Caco-2 (cell line): ENCODE data around the gene HOTAIR. TPM values are rescaled to one million over a fixed set of nuclear protein-coding genes. Genes with fewer than 3 reads are reported as not detected.

Source experiments
- BruUV-seq: library from RNA; stranded (reverse); fragments of 400-500 nt; replicated peaks from 2 replicates; lab custom pipeline; 2021; lab: Mats Ljungman, UMichigan
- CTCF ChIA-PET: fragments of 300-600 bp; sonication (Branson Sonifier 250); formaldehyde crosslinking; loops from one replicate; lab custom pipeline; 2022; ENCODE audit warnings: antibody characterized with exemption; lab: Charles Lee
- POLR2A ChIA-PET: fragments of 300-600 bp; sonication (Branson Sonifier 250); formaldehyde crosslinking; loops from one replicate; lab custom pipeline; 2022; ENCODE audit warnings: antibody characterized with exemption; lab: Charles Lee
- DNase-seq, 2 experiments: peaks; one replicate each; pipeline versions ENCODE4 v3.0.0 to v3.0.0-alpha.2; 2020 to 2022
- H3K27me3 ChIP-seq: replicated peaks from 2 replicates; pipeline ENCODE4 v1.6.0; 2011; ENCODE audit warnings: low read length; ENCODE audit not compliant: control insufficient read depth, insufficient read depth
- H3K36me3 ChIP-seq: 2 replicates; pipeline ENCODE4 v1.5.1; 2011; ENCODE audit warnings: low read length; ENCODE audit not compliant: control insufficient read depth, insufficient read depth
- H3K4me1 ChIP-seq: fragments of 250-450 bp; sonication (Bioruptor Pico); 2 replicates; pipeline ENCODE4 v1.5.1; 2020; ENCODE audit warnings: mild to moderate bottlenecking
- H3K4me3 ChIP-seq: 2 replicates; pipeline ENCODE4 v1.5.1; 2011; ENCODE audit warnings: low read depth, mild to moderate bottlenecking, control low read depth, low read length
- H3K9me3 ChIP-seq: fragments of 250-450 bp; sonication (Bioruptor Pico); 2 replicates; pipeline ENCODE4 v1.5.1; 2020; ENCODE audit warnings: mild to moderate bottlenecking, moderate library complexity
- H3K27ac Mint-ChIP-seq: one replicate; pipeline ENCODE4 v1.8.0; 2022; ENCODE audit warnings: mixed read lengths; ENCODE audit not compliant: unreplicated experiment
- H3K27me3 Mint-ChIP-seq: one replicate; pipeline ENCODE4 v1.8.0; 2022; ENCODE audit warnings: mixed read lengths; ENCODE audit not compliant: insufficient read depth, unreplicated experiment
- H3K36me3 Mint-ChIP-seq: one replicate; pipeline ENCODE4 v1.8.0; 2022; ENCODE audit warnings: mild to moderate bottlenecking, mixed read lengths; ENCODE audit not compliant: insufficient read depth, unreplicated experiment
- H3K4me1 Mint-ChIP-seq: one replicate; pipeline ENCODE4 v1.8.0; 2022; ENCODE audit warnings: low read depth, mixed read lengths; ENCODE audit not compliant: unreplicated experiment
- H3K4me3 Mint-ChIP-seq: one replicate; pipeline ENCODE4 v1.8.0; 2022; ENCODE audit warnings: mild to moderate bottlenecking, moderate library complexity, mixed read lengths; ENCODE audit not compliant: unreplicated experiment
- H3K9me3 Mint-ChIP-seq: one replicate; pipeline ENCODE4 v1.8.0; 2022; ENCODE audit warnings: mixed read lengths; ENCODE audit not compliant: unreplicated experiment
- CTCF ChIP-seq, 2 experiments: fragments of 200-600 bp in 1 of 2; IDR thresholded peaks; 1 replicate in 1 of 2; 2 replicates in 1 of 2; pipeline versions ENCODE4 v1.5.1 to v1.8.0; 2011 to 2022; ENCODE audit warnings: antibody characterized with exemption in 1 of 2, control low read depth in 1 of 2, inconsistent platforms in 1 of 2, low read depth in 1 of 2, low read length in 1 of 2, mild to moderate bottlenecking in 1 of 2, moderate library complexity in 1 of 2; ENCODE audit not compliant: insufficient read depth in 1 of 2, severe bottlenecking in 1 of 2, unreplicated experiment in 1 of 2
- intact Hi-C: fragments of 100-400 bp; cut with micrococcal nuclease; formaldehyde crosslinking; loops from one replicate; pipeline ENCODE4 v1.10.0; 2022; ENCODE audit not compliant: unreplicated experiment
- total RNA-seq: library from RNA; stranded (reverse); gene quantifications from 2 replicates; pipeline ENCODE4 v1.2.3, GENCODE V29; 2022

Gene HOTAIR
- total RNA-seq, 1 experiment from 2014 or later: 1.9 TPM

- Mint-ChIP-seq H3K27me3 (no peaks in the 10 kb centered on the region), H3K27ac (no peak overlapping the region), H3K9me3 (no peaks in the 10 kb centered on the region), H3K36me3 (no peaks in the 10 kb centered on the region), H3K4me1 (peaks cover 12% of the 10 kb centered on the region), H3K4me3 (no peak overlapping the region)
- no peaks in the 10 kb centered on the region for H3K36me3 ChIP-seq
- POLR2A ChIA-PET: no interaction called here
- no peaks in the 10 kb centered on the region for H3K9me3 ChIP-seq
- CTCF ChIA-PET: no interaction called here
- no peak overlapping the region for H3K4me3 ChIP-seq
- intact Hi-C loops: no loop called here
- no peaks in the 10 kb centered on the region for H3K27me3 ChIP-seq
- no peak for DNase-seq
- no TSS peak for BruUV-seq
- peaks cover 4% of the 10 kb centered on the region; the same call in 1 of the 2 replicates for H3K4me1 ChIP-seq
- no peak for TF ChIP-seq CTCF (IDR thresholded peaks at IDR 0.05; ENCODE audit: insufficient read depth in 1 of 2, low read depth in 1 of 2, low read length in 1 of 2, severe bottlenecking in 1 of 2, unreplicated experiment in 1 of 2)
These were observed 4.3 kb downstream of the HOTAIR start for GRCh38 chr12:53970451-53970850.

DNA sequence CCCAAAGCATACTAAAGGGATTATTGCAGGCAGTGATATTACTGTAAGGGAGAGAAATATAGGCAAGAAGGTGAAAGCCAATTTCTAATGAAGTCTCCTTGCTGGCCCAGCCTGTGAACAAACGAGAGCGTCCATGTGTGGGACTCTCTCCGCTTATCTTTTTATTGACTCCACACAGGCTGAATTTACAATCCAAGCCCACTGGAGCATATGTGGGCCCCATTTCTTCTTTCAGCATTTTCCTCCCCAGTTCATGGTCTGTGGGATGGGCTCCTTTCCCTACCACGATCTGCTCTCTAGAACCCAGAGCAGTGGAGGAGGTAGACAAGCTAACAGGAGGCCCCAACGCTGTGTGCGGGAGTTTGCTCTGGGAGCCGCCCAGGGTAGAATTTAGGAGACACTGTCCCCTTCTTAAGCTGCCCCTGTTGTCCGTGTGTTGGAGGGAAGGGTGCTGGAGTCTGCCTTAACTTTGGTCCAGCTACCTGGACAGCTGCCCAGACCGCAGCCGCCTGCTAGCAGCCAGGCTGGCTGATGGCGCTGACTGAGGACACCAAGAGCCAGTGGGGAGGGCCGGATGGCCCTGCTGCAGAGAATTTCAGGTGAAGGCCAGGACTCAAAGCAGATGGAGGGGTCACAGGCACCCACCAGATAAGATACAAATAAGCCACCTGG, 5.0 kb downstream of the HOTAIR start:
- Histone ChIP-seq H3K27me3 (no peaks in the 10 kb centered on the region), H3K4me1 (no peaks in the 10 kb centered on the region), H3K36me3 (no peaks in the 10 kb centered on the region), H3K9me3 (no peaks in the 10 kb centered on the region), H3K4me3 (no peak overlapping the region)
- ChIA-PET POLR2A (interaction anchor here (0.5 kb wide), 1 partner anchor 102 kb away, joined by 6 read pairs; no protein-coding TSS in a partner anchor), CTCF (no interaction called here)
- no peak for TF ChIP-seq CTCF (IDR thresholded peaks at IDR 0.05; ENCODE audit: insufficient read depth in 1 of 2, low read depth in 1 of 2, low read length in 1 of 2, severe bottlenecking in 1 of 2, unreplicated experiment in 1 of 2)
- intact Hi-C loops: no loop called here
- H3K9me3 Mint-ChIP-seq: no peaks in the 10 kb centered on the region
- BruUV-seq: no TSS peak
- no peak overlapping the region for H3K27ac Mint-ChIP-seq
- H3K4me1 Mint-ChIP-seq: peaks cover 15% of the 10 kb centered on the region
- H3K4me3 Mint-ChIP-seq: no peak overlapping the region
- H3K27me3 Mint-ChIP-seq: no peaks in the 10 kb centered on the region
- DNase-seq: no peak
- no peaks in the 10 kb centered on the region for H3K36me3 Mint-ChIP-seq

DNA sequence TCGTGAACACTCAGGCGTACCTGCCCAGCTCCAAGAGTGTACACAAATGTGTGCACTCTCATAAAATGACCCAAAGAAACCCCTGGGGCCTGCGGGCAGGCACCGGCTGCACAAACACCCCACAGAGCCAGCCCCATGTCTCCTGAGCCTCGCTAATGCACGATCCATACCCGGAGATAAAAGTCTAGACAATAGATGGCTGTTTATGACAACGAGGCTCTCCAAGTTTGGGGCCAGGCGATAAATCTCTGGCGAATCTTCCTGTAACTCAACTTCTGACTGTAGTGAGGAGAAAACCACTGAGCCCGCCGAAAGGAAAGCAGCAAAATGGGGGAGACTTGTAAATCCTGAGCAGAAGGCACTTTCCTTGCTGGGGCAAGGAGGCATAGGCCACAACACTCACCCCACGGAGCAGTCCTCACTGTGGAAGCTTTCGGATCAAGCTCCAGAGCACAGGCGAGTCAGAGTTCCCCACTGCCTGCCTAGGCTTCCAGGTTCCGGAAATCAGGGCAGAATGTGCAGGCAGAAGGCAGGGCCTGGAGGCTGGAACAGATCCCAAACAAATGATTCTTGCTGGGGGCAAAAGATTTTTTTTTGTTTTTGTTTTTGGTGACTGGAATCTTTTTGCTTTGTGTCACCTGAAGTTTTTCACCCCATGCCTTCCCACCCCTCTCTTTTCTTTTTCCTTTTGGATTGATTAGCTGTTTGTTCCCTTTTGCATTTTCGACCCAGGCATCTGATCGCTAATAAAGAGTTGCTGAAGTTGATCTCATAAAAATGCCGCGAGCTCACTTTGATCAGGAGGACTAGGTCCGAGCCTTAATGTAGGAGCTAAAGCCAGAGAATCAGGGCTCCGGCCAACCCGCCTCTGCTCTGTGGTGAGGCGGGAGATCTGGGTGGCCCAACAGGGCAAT, 6.3 kb downstream of the HOTAIR start:
- Mint-ChIP-seq H3K4me3 (no peak overlapping the region), H3K4me1 (peaks cover 23% of the 10 kb centered on the region), H3K9me3 (no peaks in the 10 kb centered on the region), H3K27me3 (no peaks in the 10 kb centered on the region), H3K36me3 (no peaks in the 10 kb centered on the region), H3K27ac (no peak overlapping the region)
- Histone ChIP-seq H3K9me3 (no peaks in the 10 kb centered on the region), H3K36me3 (no peaks in the 10 kb centered on the region), H3K27me3 (no peaks in the 10 kb centered on the region), H3K4me3 (no peak overlapping the region), H3K4me1 (0 out of 2 replicates have a peak, but pooled peaks cover 5% of the 10 kb centered on the region)
- ChIA-PET POLR2A (interaction anchor here (0.6 kb wide), 1 partner anchor 14 kb away, joined by 3 read pairs; the partner anchor contains the start of gene HOXC12), CTCF (interaction anchor here (0.6 to 1.0 kb wide), 2 partner anchors 99 to 164 kb away, joined by 3 read pairs; no protein-coding TSS in a partner anchor)
- no TSS peak for BruUV-seq
- intact Hi-C loops: no loop called here
- TF ChIP-seq CTCF (IDR thresholded peaks at IDR 0.05; ENCODE audit: insufficient read depth in 1 of 2, low read depth in 1 of 2, low read length in 1 of 2, severe bottlenecking in 1 of 2, unreplicated experiment in 1 of 2): no peak
- DNase-seq: no peak
